Panc1 (cell line): Measurements from ENCODE around the gene C1orf198. TPM values are rescaled to one million over a fixed set of nuclear protein-coding genes. Genes with fewer than 3 reads are reported as not detected.
A peak's percentile ranks its signal among the peaks of the same experiment; 100 is the strongest.

ENCODE experiments used
- ATAC-seq: fragments of 200-7000 bp; cut with Tn5 transposase; 2 replicates; pipeline ENCODE4 v1.9.1; 2020; ENCODE audit warnings: mild to moderate bottlenecking, moderate library complexity
- BruUV-seq: library from RNA; stranded (reverse); fragments of 400-500 nt; replicated peaks from 2 replicates; lab custom pipeline; 2021; lab: Mats Ljungman, UMichigan
- CTCF ChIA-PET: fragments of 300-600 bp; sonication (Branson Sonifier 250); formaldehyde crosslinking; loops from one replicate; lab custom pipeline; 2022; ENCODE audit warnings: antibody characterized with exemption; lab: Charles Lee
- POLR2A ChIA-PET: fragments of 300-600 bp; sonication (Branson Sonifier 250); formaldehyde crosslinking; loops from one replicate; lab custom pipeline; 2022; ENCODE audit warnings: antibody characterized with exemption; lab: Charles Lee
- DNase-seq: peaks from one replicate; pipeline ENCODE4 v3.0.0-alpha.2; 2010; ENCODE audit warnings: low read depth, low spot score
- H3K27ac ChIP-seq: 2 replicates; pipeline ENCODE4 v1.5.1; 2011; ENCODE audit warnings: mild to moderate bottlenecking, low read length, inconsistent platforms
- H3K27me3 ChIP-seq: fragments of 200-500 bp; sonication (Bioruptor generic); 2 replicates; pipeline ENCODE4 v1.6.0; 2014; ENCODE audit warnings: low read length, inconsistent platforms; ENCODE audit not compliant: control insufficient read depth, insufficient read depth
- H3K36me3 ChIP-seq: fragments of 200-500 bp; sonication (Bioruptor generic); 2 replicates; pipeline ENCODE4 v1.5.1; 2014; ENCODE audit warnings: inconsistent platforms, mild to moderate bottlenecking, low read length, moderate library complexity; ENCODE audit not compliant: control insufficient read depth, insufficient read depth
- H3K4me1 ChIP-seq: 2 replicates; pipeline ENCODE4 v1.5.1; 2011; ENCODE audit warnings: inconsistent platforms, mild to moderate bottlenecking, low read length, moderate library complexity; ENCODE audit not compliant: control insufficient read depth, insufficient read depth
- H3K4me3 ChIP-seq, 2 experiments: 2 replicates each; pipeline ENCODE4 v1.5.1; 2011 to 2012; ENCODE audit warnings: low read depth in 2 of 2, low read length in 2 of 2, mild to moderate bottlenecking in 2 of 2, inconsistent platforms in 1 of 2, moderate library complexity in 1 of 2
- H3K9me3 ChIP-seq: fragments of 200-500 bp; sonication (Bioruptor generic); 2 replicates; pipeline ENCODE4 v1.5.1; 2014; ENCODE audit warnings: low read depth, mild to moderate bottlenecking, inconsistent platforms, low read length, moderate library complexity; ENCODE audit not compliant: control insufficient read depth, insufficient read depth
- CTCF ChIP-seq: fragments of 450-650 bp; IDR thresholded peaks from 2 replicates; pipeline ENCODE4 v1.5.1; 2017; ENCODE audit warnings: mild to moderate bottlenecking
- POLR2AphosphoS5 ChIP-seq: IDR thresholded peaks from 2 replicates; pipeline ENCODE4 v1.6.1; 2012; ENCODE audit warnings: mild to moderate bottlenecking, low read depth, low read length, moderate library complexity
- SIN3A ChIP-seq: IDR thresholded peaks from 2 replicates; pipeline ENCODE4 v1.6.1; 2012; ENCODE audit warnings: low read depth, mild to moderate bottlenecking, low read length, moderate library complexity, borderline replicate concordance; ENCODE audit not compliant: insufficient read depth
- TCF7L2 ChIP-seq: IDR thresholded peaks from 2 replicates; pipeline ENCODE4 v1.6.1; 2011; ENCODE audit warnings: mild to moderate bottlenecking, low read depth, low read length, inconsistent platforms
- in situ Hi-C: cut with HindIII; loops from 2 replicates; pipeline ENCODE4 v1.10.0; 2016; ENCODE audit warnings: low sequenced_read_pairs, low pct_unique_long_range_greater_than_20kb
- intact Hi-C: fragments of 100-400 bp; cut with micrococcal nuclease; formaldehyde crosslinking; loops from one replicate; pipeline ENCODE4 v1.10.0; 2022; ENCODE audit not compliant: unreplicated experiment
- total RNA-seq: library from RNA; stranded (reverse); gene quantifications from one replicate; pipeline ENCODE4 v1.2.1, GENCODE V29; 2021; ENCODE audit not compliant: unreplicated experiment
- TF ChIP-seq, protein P1 (sequence below), 2 experiments: IDR thresholded peaks; 2 replicates each; pipeline ENCODE4 v1.6.1; 2011 to 2012; ENCODE audit warnings: low read depth in 2 of 2, control low read depth in 1 of 2, low read length in 1 of 2, mild to moderate bottlenecking in 1 of 2, moderate library complexity in 1 of 2; ENCODE audit not compliant: insufficient read depth in 1 of 2

The C1orf198 gene
- total RNA-seq, 1 experiment from 2014 or later = 33.6 TPM

- in situ Hi-C loops = no loop called here
- Histone ChIP-seq H3K4me3 (no peak overlapping the region), H3K9me3 (peaks cover 8% of the 10 kb centered on the region; the same call in 1 of the 2 replicates), H3K4me1 (peaks cover 31% of the 10 kb centered on the region), H3K27ac (peak overlapping the region; percentile 48; the same call in 1 of the 2 replicates), H3K27me3 (no peaks in the 10 kb centered on the region), H3K36me3 (no peaks in the 10 kb centered on the region)
- intact Hi-C loops = no loop called here
- POLR2A ChIA-PET = no interaction called here
- ATAC-seq = no peak
- no peak for TF ChIP-seq CTCF
- TF ChIP-seq POLR2AphosphoS5 = no peak
- TF ChIP-seq, protein P1, sequence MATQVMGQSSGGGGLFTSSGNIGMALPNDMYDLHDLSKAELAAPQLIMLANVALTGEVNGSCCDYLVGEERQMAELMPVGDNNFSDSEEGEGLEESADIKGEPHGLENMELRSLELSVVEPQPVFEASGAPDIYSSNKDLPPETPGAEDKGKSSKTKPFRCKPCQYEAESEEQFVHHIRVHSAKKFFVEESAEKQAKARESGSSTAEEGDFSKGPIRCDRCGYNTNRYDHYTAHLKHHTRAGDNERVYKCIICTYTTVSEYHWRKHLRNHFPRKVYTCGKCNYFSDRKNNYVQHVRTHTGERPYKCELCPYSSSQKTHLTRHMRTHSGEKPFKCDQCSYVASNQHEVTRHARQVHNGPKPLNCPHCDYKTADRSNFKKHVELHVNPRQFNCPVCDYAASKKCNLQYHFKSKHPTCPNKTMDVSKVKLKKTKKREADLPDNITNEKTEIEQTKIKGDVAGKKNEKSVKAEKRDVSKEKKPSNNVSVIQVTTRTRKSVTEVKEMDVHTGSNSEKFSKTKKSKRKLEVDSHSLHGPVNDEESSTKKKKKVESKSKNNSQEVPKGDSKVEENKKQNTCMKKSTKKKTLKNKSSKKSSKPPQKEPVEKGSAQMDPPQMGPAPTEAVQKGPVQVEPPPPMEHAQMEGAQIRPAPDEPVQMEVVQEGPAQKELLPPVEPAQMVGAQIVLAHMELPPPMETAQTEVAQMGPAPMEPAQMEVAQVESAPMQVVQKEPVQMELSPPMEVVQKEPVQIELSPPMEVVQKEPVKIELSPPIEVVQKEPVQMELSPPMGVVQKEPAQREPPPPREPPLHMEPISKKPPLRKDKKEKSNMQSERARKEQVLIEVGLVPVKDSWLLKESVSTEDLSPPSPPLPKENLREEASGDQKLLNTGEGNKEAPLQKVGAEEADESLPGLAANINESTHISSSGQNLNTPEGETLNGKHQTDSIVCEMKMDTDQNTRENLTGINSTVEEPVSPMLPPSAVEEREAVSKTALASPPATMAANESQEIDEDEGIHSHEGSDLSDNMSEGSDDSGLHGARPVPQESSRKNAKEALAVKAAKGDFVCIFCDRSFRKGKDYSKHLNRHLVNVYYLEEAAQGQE (IDR thresholded peaks at IDR 0.05; ENCODE audit: insufficient read depth in 1 of 2, low read depth in 2 of 2, low read length in 1 of 2) = no peak
- no peak for TF ChIP-seq TCF7L2
- no peak for TF ChIP-seq SIN3A
- no TSS peak for BruUV-seq
- no peak for DNase-seq
- CTCF ChIA-PET = no interaction called here
Observed at GRCh38 chr1:230857822-230858221, 10.5 kb downstream of the C1orf198 start.

DNA sequence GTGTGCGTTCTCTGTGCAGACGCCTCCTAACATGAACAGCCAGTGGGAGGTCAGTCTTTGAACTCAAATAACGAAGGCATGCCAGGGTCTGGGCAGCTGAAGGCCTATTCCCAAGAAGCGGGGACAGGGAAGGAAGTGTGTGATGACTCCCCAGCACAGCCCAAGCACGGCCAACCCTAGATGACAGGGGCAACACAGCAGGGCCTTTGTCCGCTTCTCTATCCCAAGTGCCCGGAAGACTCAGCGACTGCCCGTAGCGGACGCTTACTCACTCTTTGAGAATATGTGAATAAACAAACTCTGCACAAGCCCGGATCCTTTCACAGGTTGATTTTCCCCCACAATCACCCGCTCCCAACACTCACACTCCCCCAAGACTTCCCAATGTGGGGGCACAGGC, 11.2 kb downstream of the C1orf198 start:
- intact Hi-C loops (no loop called here), in situ Hi-C loops (no loop called here)
- ATAC-seq (peak; percentile 83), DNase-seq (no peak)
- Histone ChIP-seq H3K27me3 (no peaks in the 10 kb centered on the region), H3K27ac (peak overlapping the region; percentile 69), H3K4me1 (peaks cover 31% of the 10 kb centered on the region), H3K36me3 (no peaks in the 10 kb centered on the region), H3K4me3 (0 out of 4 replicates have a peak overlapping the region, but pooled peaks of 1 of the 2 experiments have one; percentile 4), H3K9me3 (peaks cover 8% of the 10 kb centered on the region; the same call in 1 of the 2 replicates)
- TF ChIP-seq POLR2AphosphoS5 (no peak), CTCF (no peak), SIN3A (no peak), TCF7L2 (no peak)
- TF ChIP-seq, protein P1 (IDR thresholded peaks at IDR 0.05; ENCODE audit: insufficient read depth in 1 of 2, low read depth in 2 of 2, low read length in 1 of 2) = no peak
- POLR2A ChIA-PET = no interaction called here
- CTCF ChIA-PET = no interaction called here
- BruUV-seq = no TSS peak
